GM12891 (cell line): Measurements from ENCODE around the gene TSPAN9.

Experiments
- POLR2A ChIP-seq: IDR thresholded peaks from 2 replicates; pipeline ENCODE4 v1.6.1; 2011; ENCODE audit warnings: low read depth, low read length, control low read depth
- POLR2AphosphoS5 ChIP-seq: IDR thresholded peaks from 2 replicates; pipeline ENCODE4 v1.6.1; 2011; ENCODE audit warnings: low read depth, low read length, control low read depth
- POU2F2 ChIP-seq: IDR thresholded peaks from 2 replicates; pipeline ENCODE4 v1.6.1; 2011; ENCODE audit warnings: low read depth, mild to moderate bottlenecking, control low read depth, low read length, moderate library complexity
- SPI1 ChIP-seq: IDR thresholded peaks from 2 replicates; pipeline ENCODE4 v1.6.1; 2011; ENCODE audit warnings: low read depth, low read length, control low read depth
- TAF1 ChIP-seq: IDR thresholded peaks from 2 replicates; pipeline ENCODE4 v1.6.1; 2011; ENCODE audit warnings: low read depth, low read length, control low read depth

DNA sequence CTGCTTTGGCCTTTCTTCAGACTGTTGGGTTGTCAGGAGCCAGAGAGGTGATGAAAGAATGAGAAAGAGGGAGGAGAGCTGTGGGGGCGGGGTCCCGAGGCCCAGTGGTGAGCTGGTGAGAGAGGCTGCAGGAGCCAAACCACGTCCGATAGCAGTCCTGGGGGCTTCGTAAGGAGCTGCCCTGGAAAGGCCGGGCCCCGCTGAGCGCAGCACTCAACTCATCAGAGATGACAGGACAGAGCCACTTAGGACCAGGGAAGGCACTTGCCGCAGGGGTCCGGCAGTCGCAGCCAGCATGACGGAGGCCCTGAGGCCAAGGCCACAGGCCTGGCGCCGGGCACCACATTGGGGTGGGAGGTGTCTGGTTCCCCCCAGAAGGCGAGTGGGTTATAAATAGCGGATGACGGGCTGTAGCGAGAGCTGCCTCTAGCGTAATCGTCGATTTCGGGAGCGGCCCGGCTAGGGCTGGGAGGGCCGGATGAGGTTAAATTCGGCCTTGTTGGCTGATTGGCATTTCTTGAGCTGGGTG lies 179.0 kb downstream of the TSPAN9 start:
- TF ChIP-seq POLR2AphosphoS5: no peak
- TF ChIP-seq TAF1: no peak
- TF ChIP-seq POLR2A: no peak
- TF ChIP-seq POU2F2: no peak
- no peak for TF ChIP-seq SPI1
